Suprapubic skin (tissue), 4 donors: Measurements from ENCODE around the gene SERGEF.

Source experiments
- CTCF ChIP-seq, 2 donors: fragments of 200-600 bp in 1 of 2; fragments of 450-650 bp in 1 of 2; sonication (generic) in 1 of 2; IDR thresholded peaks; one replicate each; pipeline ENCODE4 v1.5.1; 2016 to 2019; ENCODE audit warnings: antibody characterized with exemption in 2 of 2, mild to moderate bottlenecking in 1 of 2, moderate library complexity in 1 of 2
- EP300 ChIP-seq: sonication (generic); formaldehyde crosslinking; IDR thresholded peaks from one replicate; pipeline ENCODE4 v1.6.1; 2017; ENCODE audit warnings: antibody characterized with exemption
- POLR2AphosphoS5 ChIP-seq, 3 donors: sonication (generic); formaldehyde crosslinking; IDR thresholded peaks; one replicate each; pipeline ENCODE4 v1.6.1; 2017; ENCODE audit warnings: antibody characterized with exemption in 3 of 3

GRCh38 chr11:17763703-17764102 lies 249.1 kb downstream of the SERGEF start:
- TF ChIP-seq CTCF (IDR thresholded peaks at IDR 0.05), result no peak
- TF ChIP-seq EP300, result no peak
- no peak for TF ChIP-seq POLR2AphosphoS5 (IDR thresholded peaks at IDR 0.05)
